T-cell (primary cell): ENCODE results near the gene STING1. TPM values are rescaled to one million over a fixed set of nuclear protein-coding genes. Genes with fewer than 3 reads are reported as not detected.
"Not testable (repeated sequence)": the region's sequence is repeated elsewhere in the genome, so short reads cannot be mapped to it uniquely, and the experiment has no call there.

Experiments used
- ATAC-seq, 4 experiments: fragments of 200-7000 bp in 3 of 4; fragments of 150-1000 bp in 1 of 4; cut with Tn5 transposase; replicated peaks in 1 of 4; 1 replicate in 3 of 4; 2 replicates in 1 of 4; pipeline ENCODE4 v1.10.0; 2021; ENCODE audit warnings: moderate library complexity in 3 of 4, mild to moderate bottlenecking in 2 of 4, moderate number of reproducible peaks in 1 of 4
- CTCF ChIA-PET, 2 donors: fragments of 300-600 bp; sonication (Branson Sonifier 250); formaldehyde crosslinking; loops; one replicate each; lab custom pipeline; 2022; ENCODE audit warnings: antibody characterized with exemption in 2 of 2; lab: Charles Lee
- POLR2A ChIA-PET, 2 donors: fragments of 300-600 bp; sonication (Branson Sonifier 250); formaldehyde crosslinking; loops; one replicate each; lab custom pipeline; 2022; ENCODE audit warnings: antibody characterized with exemption in 2 of 2; lab: Charles Lee
- DNase-seq, 35 experiments: peaks; one replicate each; pipeline versions ENCODE4 v3.0.0 to v3.0.0-alpha.2; 2013 to 2023
- H3K27ac ChIP-seq: one replicate; pipeline ENCODE4 v1.5.1; 2013; ENCODE audit warnings: low read length
- H3K27me3 ChIP-seq, 2 experiments: replicated peaks in 1 of 2; 1 replicate in 1 of 2; 2 replicates in 1 of 2; pipeline versions ENCODE4 v1.6.1 to v1.7.0; 2013; ENCODE audit warnings: low read length in 1 of 2, mixed read lengths in 1 of 2; ENCODE audit not compliant: control insufficient read depth in 2 of 2, insufficient read depth in 2 of 2; ENCODE audit errors: extremely low read depth in 1 of 2
- H3K36me3 ChIP-seq, 2 donors: 1 replicate in 1 of 2; 2 replicates in 1 of 2; pipeline versions ENCODE4 v1.6.1 to v1.7.0; 2013; ENCODE audit warnings: low read length in 1 of 2; ENCODE audit not compliant: control insufficient read depth in 2 of 2, insufficient read depth in 1 of 2; ENCODE audit errors: extremely low read depth in 1 of 2
- H3K4me1 ChIP-seq, 2 experiments: 1 replicate in 1 of 2; 2 replicates in 1 of 2; pipeline versions ENCODE4 v1.6.1 to v1.7.0; 2013; ENCODE audit warnings: low read length in 2 of 2, mixed read lengths in 1 of 2; ENCODE audit not compliant: insufficient read depth in 2 of 2, control insufficient read depth in 1 of 2; ENCODE audit errors: extremely low read depth in 1 of 2
- H3K4me3 ChIP-seq, 2 donors: 1 replicate in 1 of 2; 2 replicates in 1 of 2; pipeline versions ENCODE4 v1.5.1 to v1.7.0; 2013; ENCODE audit warnings: mild to moderate bottlenecking in 2 of 2, low read length in 1 of 2, moderate library complexity in 1 of 2; ENCODE audit not compliant: control insufficient read depth in 1 of 2; ENCODE audit errors: extremely low read depth in 1 of 2
- H3K9me3 ChIP-seq: 2 replicates; pipeline ENCODE4 v1.7.0; 2013
- H3K27ac Mint-ChIP-seq, 2 donors: one replicate each; pipeline ENCODE4 v1.8.0; 2020 to 2021; ENCODE audit warnings: mild to moderate bottlenecking in 2 of 2, mixed read lengths in 2 of 2
- H3K27me3 Mint-ChIP-seq, 2 donors: one replicate each; pipeline ENCODE4 v1.8.0; 2021 to 2022; ENCODE audit warnings: mixed read lengths in 2 of 2
- H3K36me3 Mint-ChIP-seq: one replicate; pipeline ENCODE4 v1.8.0; 2021; ENCODE audit warnings: mixed read lengths
- H3K4me1 Mint-ChIP-seq, 3 donors: one replicate each; pipeline ENCODE4 v1.8.0; 2020 to 2022; ENCODE audit warnings: mixed read lengths in 3 of 3, mild to moderate bottlenecking in 1 of 3
- H3K4me3 Mint-ChIP-seq, 3 donors: one replicate each; pipeline ENCODE4 v1.8.0; 2020 to 2022; ENCODE audit warnings: mild to moderate bottlenecking in 3 of 3, mixed read lengths in 3 of 3, moderate library complexity in 3 of 3
- H3K9me3 Mint-ChIP-seq, 3 donors: one replicate each; pipeline ENCODE4 v1.8.0; 2020 to 2022; ENCODE audit warnings: mixed read lengths in 3 of 3
- WGBS: methylation state at CpG from one replicate; pipeline ENCODE4 v1.1.5; 2013; ENCODE audit warnings: missing lambda C conversion rate; ENCODE audit not compliant: insufficient coverage; 5-methylcytosine and 5-hydroxymethylcytosine counted together
- total RNA-seq, 35 experiments: library from RNA in 6 of 35; stranded (reverse) in 6 of 35; fragments of 120-200 nt in 1 of 35; gene quantifications; one replicate each; pipeline versions ENCODE4 v1.2.1 to v1.2.4 and lab custom pipeline; 2013 to 2026

The STING1 gene
- total RNA-seq, 5 donors from 2014 or later (not counting 1 experiment from before 2014, with no cell fraction given), result 102 to 181 (median 138) TPM

DNA sequence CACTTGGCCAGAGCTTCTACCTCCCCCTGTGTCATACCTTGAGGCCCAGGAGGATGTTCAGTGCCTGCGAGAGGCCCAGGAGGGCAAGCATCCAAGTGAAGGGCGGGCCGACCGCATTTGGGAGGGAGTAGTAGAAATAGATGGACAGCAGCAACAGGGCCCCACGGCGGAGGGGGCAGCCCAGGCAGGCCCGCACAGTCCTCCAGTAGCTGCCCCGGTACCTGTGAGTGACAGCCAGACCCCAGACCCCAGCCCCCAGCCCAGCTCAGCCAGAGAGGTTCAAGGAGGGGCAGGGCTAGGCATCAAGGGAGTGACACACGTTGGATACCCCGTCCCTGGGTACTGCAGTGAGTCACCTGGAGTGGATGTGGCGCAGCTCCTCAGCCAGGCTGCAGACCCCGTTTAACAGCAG lies 1.4 kb downstream of the STING1 start:
- peaks cover 37 to 49% (median 45%) of the 10 kb centered on the region in 3 donors for H3K4me1 Mint-ChIP-seq
- H3K4me3 ChIP-seq, result peak overlapping the region; percentile 78 to 83
- H3K4me1 ChIP-seq, result peaks cover 6 to 71% of the 10 kb centered on the region in 2 experiments
- peaks cover 14% of the 10 kb centered on the region for H3K36me3 Mint-ChIP-seq
- no peaks in the 10 kb centered on the region for H3K9me3 Mint-ChIP-seq
- ChIA-PET POLR2A (interaction anchor here (0.6 to 2.4 kb wide), 4 partner anchors 17 to 928 kb away, joined by 3 to 9 read pairs (median 6); partner anchors contain the start of gene DNAJC18 (in 1 of the 2)), CTCF (interaction anchor here (0.6 to 1.9 kb wide), 4 partner anchors 21 to 61 kb away, joined by 3 to 13 read pairs (median 4); no protein-coding TSS in a partner anchor)
- H3K27me3 ChIP-seq, result no peaks in the 10 kb centered on the region
- WGBS, result 31% methylated on average over 6 of the region's 12 CpGs
- peak in 3 of 4 experiments; percentile 39 to 50 (median 45) for ATAC-seq
- peak in 4 of 35 experiments; percentile 25 to 49 (median 41) for DNase-seq
- H3K9me3 ChIP-seq, result no peaks in the 10 kb centered on the region
- peaks cover 11 to 44% of the 10 kb centered on the region in 2 donors for H3K36me3 ChIP-seq
- H3K27me3 Mint-ChIP-seq, result no peaks in the 10 kb centered on the region
- H3K27ac Mint-ChIP-seq, result peak overlapping the region; percentile 97 to 98
- H3K4me3 Mint-ChIP-seq, result peak overlapping the region; percentile 86 to 89 (median 87)
- peak overlapping the region; percentile 90 for H3K27ac ChIP-seq

DNA sequence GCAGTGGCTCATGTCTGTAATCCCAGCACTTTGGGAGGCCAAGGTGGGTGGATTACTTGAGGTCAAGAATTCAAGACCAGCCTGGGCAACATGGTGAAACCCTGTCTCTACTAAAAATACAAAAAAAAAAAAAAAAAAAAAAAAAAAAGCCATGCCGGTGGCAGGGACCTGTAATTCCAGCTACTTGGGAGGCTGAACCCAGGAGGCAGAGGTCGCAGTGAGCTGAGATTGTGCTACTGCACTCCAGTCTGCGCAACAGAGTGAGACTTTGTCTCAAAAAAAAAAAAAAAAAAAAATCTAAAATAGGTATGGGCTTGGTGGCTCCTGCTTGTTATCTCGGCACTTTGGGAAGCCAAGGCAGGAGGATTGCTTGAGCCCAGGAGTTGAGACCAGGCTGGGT lies 2.8 kb downstream of the STING1 start:
- H3K4me3 Mint-ChIP-seq, H3K9me3 Mint-ChIP-seq, H3K4me3 ChIP-seq, H3K27ac Mint-ChIP-seq, H3K27ac ChIP-seq, H3K9me3 ChIP-seq, H3K27me3 Mint-ChIP-seq, ATAC-seq, H3K27me3 ChIP-seq, DNase-seq: not testable (repeated sequence)
- ChIA-PET CTCF (interaction anchor here (0.7 to 1.0 kb wide), 3 partner anchors 34 to 77 kb away, joined by 4 to 6 read pairs (median 5); no protein-coding TSS in a partner anchor), POLR2A (interaction anchor here (0.6 kb wide), 2 partner anchors 9 to 83 kb away, joined by 4 to 7 read pairs; no protein-coding TSS in a partner anchor)
- H3K4me1 Mint-ChIP-seq, result peaks cover 51 to 62% (median 59%) of the 10 kb centered on the region in 3 donors
- Histone ChIP-seq H3K36me3 (peaks cover 13 to 55% of the 10 kb centered on the region in 2 donors), H3K4me1 (peaks cover 8 to 85% of the 10 kb centered on the region in 2 experiments)
- 100% methylated on average over 1 of the region's 4 CpGs for WGBS
- H3K36me3 Mint-ChIP-seq, result peaks cover 25% of the 10 kb centered on the region

DNA sequence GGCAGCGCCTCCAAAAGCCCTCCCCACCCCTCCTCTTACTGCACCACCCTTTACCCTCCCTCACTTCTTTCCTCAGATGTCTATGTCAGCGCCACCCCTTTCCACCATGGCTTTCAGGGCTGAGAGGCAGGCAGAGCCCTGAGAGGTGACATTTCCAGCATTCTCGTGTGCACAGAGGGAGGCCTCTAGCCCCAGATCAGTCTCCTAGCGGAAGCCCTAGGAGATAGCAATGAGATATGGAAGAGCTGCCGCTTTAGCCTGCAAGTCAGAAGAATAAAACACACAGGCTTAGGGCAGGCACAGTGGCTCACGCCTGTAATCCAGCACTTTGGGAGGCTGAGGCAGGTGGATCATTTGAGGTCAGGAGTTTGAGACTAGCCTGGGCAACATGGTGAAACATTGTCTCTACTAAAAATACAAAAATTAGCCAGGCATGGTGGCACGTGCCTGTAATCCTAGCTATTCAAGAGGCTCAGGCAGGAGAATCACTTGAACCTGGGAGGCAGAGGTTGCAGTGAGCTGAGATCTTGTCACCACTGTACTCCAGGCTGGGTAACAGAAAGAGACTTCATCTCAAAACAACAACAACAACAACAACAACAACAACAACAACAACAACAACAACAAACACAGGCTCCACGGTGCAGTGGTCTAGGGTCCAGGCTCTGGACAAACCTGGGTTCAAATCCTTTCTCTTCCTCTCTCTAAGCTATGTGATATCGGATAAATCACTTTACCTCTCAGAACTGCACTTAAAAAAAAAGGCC lies 3.7 kb downstream of the STING1 start:
- POLR2A ChIA-PET, result interaction anchor here (0.6 to 1.0 kb wide), 2 partner anchors 7 to 20 kb away, joined by 3 to 5 read pairs; no protein-coding TSS in a partner anchor
- H3K27ac ChIP-seq, result peak overlapping the region; percentile 19
- H3K9me3 Mint-ChIP-seq, H3K27me3 Mint-ChIP-seq, H3K9me3 ChIP-seq, H3K4me3 ChIP-seq, ATAC-seq, DNase-seq, H3K27me3 ChIP-seq: not testable (repeated sequence)
- Mint-ChIP-seq H3K27ac (peak overlapping the region; percentile 86 to 87), H3K36me3 (peaks cover 25% of the 10 kb centered on the region), H3K4me1 (peaks cover 58 to 71% (median 67%) of the 10 kb centered on the region in 3 donors), H3K4me3 (peak overlapping the region; percentile 9 to 65 (median 40))
- CTCF ChIA-PET, result interaction anchor here (0.6 to 1.0 kb wide), 3 partner anchors 35 to 76 kb away, joined by 3 to 5 read pairs (median 4); no protein-coding TSS in a partner anchor
- peaks cover 8 to 94% of the 10 kb centered on the region in 2 experiments for H3K4me1 ChIP-seq
- 85% methylated on average over 5 of the region's 9 CpGs for WGBS
- peaks cover 13 to 59% of the 10 kb centered on the region in 2 donors for H3K36me3 ChIP-seq

DNA sequence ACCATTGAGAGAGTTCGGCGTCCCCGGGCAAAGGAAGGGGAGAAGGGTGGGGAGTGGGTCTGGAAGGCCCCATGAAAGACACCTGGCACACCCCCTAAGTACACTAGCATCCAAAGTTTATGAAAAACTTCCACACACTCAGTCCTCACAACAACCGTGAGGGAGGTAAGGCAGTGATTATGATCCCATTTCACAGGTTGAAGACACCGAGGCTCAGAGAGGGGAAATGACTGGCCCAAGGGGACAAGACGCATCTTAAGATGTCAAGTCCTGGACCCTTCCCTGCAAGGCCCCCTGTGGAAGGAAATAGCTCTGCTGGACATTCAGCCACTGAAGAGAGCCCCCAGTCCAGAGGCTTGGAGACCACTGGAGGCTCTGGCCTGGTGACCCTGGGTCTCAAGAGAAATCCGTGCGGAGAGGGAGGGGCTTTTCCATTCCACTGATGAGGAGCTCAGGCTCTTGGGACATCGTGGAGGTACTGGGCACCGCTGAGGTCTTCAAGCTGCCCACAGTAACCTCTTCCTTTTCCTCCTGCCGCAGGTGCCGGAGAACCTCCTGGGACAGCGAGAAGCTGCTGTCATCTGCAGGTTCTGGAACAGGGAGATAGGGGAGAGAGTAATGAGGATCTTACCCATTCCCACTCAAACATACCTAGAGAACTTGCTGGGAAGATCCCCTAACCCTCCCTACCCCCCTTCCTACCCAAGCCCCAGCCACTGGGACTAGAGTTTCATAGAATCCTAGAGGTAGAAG lies 6.5 kb downstream of the STING1 start:
- peaks cover 25% of the 10 kb centered on the region for H3K36me3 Mint-ChIP-seq
- peak overlapping the region; percentile 93 to 95 for H3K27ac Mint-ChIP-seq
- no peak for ATAC-seq

DNA sequence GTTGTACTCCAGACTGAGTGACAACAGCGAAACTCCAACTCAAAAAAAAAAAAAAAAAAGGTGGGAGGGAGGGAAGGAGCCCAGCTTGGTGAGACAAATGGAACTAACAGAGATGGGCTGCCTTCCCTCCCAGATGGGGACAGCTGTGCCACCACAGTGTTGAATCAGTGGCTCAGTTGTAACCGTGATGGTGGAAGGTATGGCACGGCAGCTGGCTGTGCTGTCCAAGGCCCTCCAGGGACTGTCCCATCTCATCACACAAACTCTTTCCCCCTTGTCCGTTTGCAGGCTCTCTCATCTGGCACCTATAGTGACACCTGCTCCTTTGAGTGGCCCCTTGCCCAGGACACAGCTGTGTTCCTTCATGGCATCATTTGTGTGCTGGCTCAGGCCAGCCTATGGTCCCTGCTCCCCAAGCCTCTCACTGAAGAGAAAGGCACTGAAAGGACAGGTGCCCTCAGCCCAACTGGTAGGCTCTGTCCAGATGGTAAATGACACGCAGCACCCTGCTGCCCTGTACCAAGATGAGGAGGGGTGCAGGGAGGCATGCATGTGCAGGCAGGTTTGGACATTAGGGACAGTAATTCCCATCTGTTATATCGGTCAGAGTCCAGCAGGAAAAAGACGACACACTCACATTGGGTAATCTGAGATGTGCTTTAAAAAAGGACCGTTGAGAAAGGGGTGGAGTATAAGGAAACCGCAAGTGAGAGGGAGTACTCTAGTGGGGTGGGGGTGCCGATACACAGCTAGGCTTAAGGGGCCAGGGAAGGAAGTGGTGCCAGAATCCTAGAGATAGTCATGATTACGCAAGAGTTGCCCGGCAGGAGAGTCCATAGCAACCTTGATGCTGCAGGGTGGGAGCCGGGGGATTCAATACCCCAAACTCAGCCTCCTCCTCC lies 7.4 kb downstream of the STING1 start:
- ATAC-seq, result peak; percentile 58 to 68 (median 59)
- DNase-seq, result peak in 9 of 35 experiments; percentile 13 to 48 (median 32)
- Mint-ChIP-seq H3K9me3 (no peaks in the 10 kb centered on the region), H3K4me1 (peaks cover 78 to 86% (median 79%) of the 10 kb centered on the region in 3 donors), H3K4me3 (peak overlapping the region; percentile 41 to 65 (median 55)), H3K27ac (peak overlapping the region; percentile 93 to 95), H3K27me3 (no peaks in the 10 kb centered on the region), H3K36me3 (peaks cover 19% of the 10 kb centered on the region)
- H3K27me3 ChIP-seq, result no peaks in the 10 kb centered on the region
- CTCF ChIA-PET, result no interaction called here
- peaks cover 10 to 50% of the 10 kb centered on the region in 2 donors for H3K36me3 ChIP-seq
- 15% methylated on average over 4 of the region's 13 CpGs for WGBS
- no peak overlapping the region for H3K4me3 ChIP-seq
- H3K9me3 ChIP-seq, result no peaks in the 10 kb centered on the region
- POLR2A ChIA-PET, result no interaction called here
- peaks cover 22 to 97% of the 10 kb centered on the region in 2 experiments for H3K4me1 ChIP-seq
- H3K27ac ChIP-seq, result peak overlapping the region; percentile 61

More for the DNA sequence above, 6.5 kb downstream of the STING1 start:
- ChIA-PET POLR2A (interaction anchor here in 1 of 2 donors (1.0 kb wide), 1 partner anchor 39 kb away, joined by 9 read pairs; no protein-coding TSS in a partner anchor), CTCF (interaction anchor here in 1 of 2 donors (1.0 kb wide), 1 partner anchor 37 kb away, joined by 3 read pairs; no protein-coding TSS in a partner anchor)
- Mint-ChIP-seq H3K4me3 (peak overlapping the region in 1 of 3 donors; percentile 65), H3K4me1 (peaks cover 77 to 86% (median 79%) of the 10 kb centered on the region in 3 donors), H3K27me3 (no peaks in the 10 kb centered on the region), H3K9me3 (no peaks in the 10 kb centered on the region)
- no peaks in the 10 kb centered on the region for H3K9me3 ChIP-seq
- peaks cover 11 to 59% of the 10 kb centered on the region in 2 donors for H3K36me3 ChIP-seq
- H3K4me1 ChIP-seq, result peaks cover 20 to 97% of the 10 kb centered on the region in 2 experiments
- 80% methylated on average over 4 of the region's 13 CpGs for WGBS
- H3K4me3 ChIP-seq, result no peak overlapping the region
- DNase-seq, result no peak
- H3K27ac ChIP-seq, result peak overlapping the region; percentile 61
- H3K27me3 ChIP-seq, result no peaks in the 10 kb centered on the region
